GM12878 (cell line): ENCODE data around the gene KRTAP5-11. TPM values are rescaled to one million over a fixed set of nuclear protein-coding genes. Genes with fewer than 3 reads are reported as not detected.

Experiments used
- ATAC-seq: fragments of 200-7000 bp; cut with Tn5 transposase; 3 replicates; pipeline ENCODE4 v1.9.1; 2020; ENCODE audit warnings: mild to moderate bottlenecking, moderate library complexity
- BruUV-seq: library from RNA; stranded (reverse); fragments of 400-500 nt; replicated peaks from 2 replicates; lab custom pipeline; 2021; lab: Mats Ljungman, UMichigan
- CTCF ChIA-PET: fragments of 300-600 bp; sonication (Branson Sonifier 250); formaldehyde crosslinking; extraction: SDS; loops from one replicate; lab custom pipeline; 2021; ENCODE audit warnings: inconsistent platforms; lab: Yijun Ruan, JAX
- POLR2A ChIA-PET: fragments of 350-600 bp; formaldehyde crosslinking; extraction: SDS; loops from one replicate; lab custom pipeline; 2021; ENCODE audit warnings: inconsistent platforms; lab: Charles Lee
- RAD21 ChIA-PET: fragments of 300-600 bp; sonication (Branson Sonifier 250); formaldehyde crosslinking; loops from one replicate; lab custom pipeline; 2023; ENCODE audit warnings: antibody characterized with exemption; ENCODE audit not compliant: unreplicated experiment; lab: Charles Lee
- SMC1A ChIA-PET: fragments of 300-600 bp; sonication (Branson Sonifier 250); formaldehyde crosslinking; loops from one replicate; lab custom pipeline; 2023; ENCODE audit not compliant: unreplicated experiment, uncharacterized antibody; lab: Charles Lee
- DNase-seq: peaks from one replicate; pipeline ENCODE4 v3.0.0-alpha.2; 2011; ENCODE audit warnings: low read depth, low spot score
- FAIRE-seq: peaks from 3 replicates; lab custom pipeline; 2011; peaks lifted over from hg19 to GRCh38; lab: Jason Lieb, UNC
- H2AFZ ChIP-seq: 2 replicates; pipeline ENCODE4 v1.6.0; 2011; ENCODE audit warnings: low read depth, low read length, control low read depth; ENCODE audit not compliant: control insufficient read depth
- H3K27ac ChIP-seq: 2 replicates; pipeline ENCODE4 v1.5.1; 2011; ENCODE audit warnings: control low read depth; ENCODE audit not compliant: control insufficient read depth, insufficient read depth
- H3K27me3 ChIP-seq, 2 experiments: replicated peaks in 1 of 2; 2 replicates each; pipeline versions ENCODE4 v1.6.0 to v1.6.1; 2011; ENCODE audit warnings: low read length in 1 of 2; ENCODE audit not compliant: control insufficient read depth in 2 of 2, insufficient read depth in 2 of 2
- H3K36me3 ChIP-seq, 2 experiments: 2 replicates each; pipeline ENCODE4 v1.5.1; 2011; ENCODE audit warnings: low read length in 1 of 2; ENCODE audit not compliant: control insufficient read depth in 2 of 2, insufficient read depth in 2 of 2
- H3K4me1 ChIP-seq: 2 replicates; pipeline ENCODE4 v1.6.1; 2011; ENCODE audit warnings: mild to moderate bottlenecking, low read length, moderate library complexity, mixed read lengths; ENCODE audit not compliant: control insufficient read depth, insufficient read depth
- H3K4me2 ChIP-seq: 2 replicates; pipeline ENCODE4 v1.6.0; 2011; ENCODE audit warnings: control low read depth; ENCODE audit not compliant: control insufficient read depth, insufficient read depth
- H3K4me3 ChIP-seq: fragments of 200-600 bp; sonication (generic); 2 replicates; pipeline ENCODE4 v1.5.1; 2016
- H3K79me2 ChIP-seq: 2 replicates; pipeline ENCODE4 v1.6.0; 2011; ENCODE audit warnings: low read length; ENCODE audit not compliant: control insufficient read depth, insufficient read depth
- H3K9ac ChIP-seq: 2 replicates; pipeline ENCODE4 v1.8.0; 2011; ENCODE audit warnings: low read length, control low read depth, mixed read lengths; ENCODE audit not compliant: control insufficient read depth, insufficient read depth
- H3K9me3 ChIP-seq: replicated peaks from 3 replicates; pipeline ENCODE4 v1.5.1; 2011; ENCODE audit warnings: mild to moderate bottlenecking, low read length; ENCODE audit not compliant: control insufficient read depth, insufficient read depth
- H4K20me1 ChIP-seq: 2 replicates; pipeline ENCODE4 v1.6.0; 2011; ENCODE audit not compliant: control insufficient read depth, insufficient read depth
- CEBPB ChIP-seq, 2 experiments: fragments of 150-350 bp in 1 of 2; IDR thresholded peaks; 2 replicates each; pipeline ENCODE4 v1.6.1; 2012 to 2014; ENCODE audit warnings: low read depth in 2 of 2, low read length in 2 of 2, borderline replicate concordance in 1 of 2, inconsistent platforms in 1 of 2
- FOS ChIP-seq: IDR thresholded peaks from 3 replicates; pipeline ENCODE4 v1.6.1; 2011; ENCODE audit warnings: borderline replicate concordance; ENCODE audit not compliant: insufficient read length; ENCODE audit errors: extremely low read depth
- NR2C2 ChIP-seq: IDR thresholded peaks from 2 replicates; pipeline ENCODE4 v1.6.1; 2011; ENCODE audit warnings: borderline replicate concordance, low read depth; ENCODE audit not compliant: control insufficient read depth, insufficient read length
- PML ChIP-seq: IDR thresholded peaks from 2 replicates; pipeline ENCODE4 v1.6.1; 2012; ENCODE audit warnings: low read length, inconsistent platforms
- RBBP5 ChIP-seq: fragments of 200-600 bp; sonication (generic); conservative IDR thresholded peaks from 2 replicates; pipeline ENCODE4 v1.6.1; 2016
- ZNF274 ChIP-seq: IDR thresholded peaks from one replicate; pipeline ENCODE4 v1.8.0; 2011; ENCODE audit not compliant: insufficient read length, insufficient read depth
- WGBS: methylation state at CpG from one replicate; pipeline ENCODE4 v1.1.6; 2016; ENCODE audit warnings: low lambda C conversion rate; ENCODE audit not compliant: insufficient replicate concordance, insufficient coverage; ENCODE audit errors: missing lambda C conversion rate; 5-methylcytosine and 5-hydroxymethylcytosine counted together
- in situ Hi-C: fragments of 300-500 bp; cut with MboI; formaldehyde crosslinking; loops from 9 replicates; pipeline ENCODE4 v1.14.3; 2018; ENCODE audit warnings: mixed read lengths
- intact Hi-C: fragments of 100-400 bp; cut with micrococcal nuclease; formaldehyde crosslinking; loops from one replicate; pipeline ENCODE4 v1.14.2; 2022; ENCODE audit not compliant: unreplicated experiment
- polyA plus RNA-seq, 11 experiments: library from polyadenylated mRNA; depleted of rRNA in 4 of 11; unstranded in 6 of 11; stranded (reverse) in 5 of 11; fragments of >200 nt; fragmentation: Nextera tagmentation in 4 of 11; fragmentation: Illumina TruSeq in 1 of 11; extraction: Ambion mirVana in 4 of 11; extraction: Trizol in 1 of 11; gene quantifications; 1 replicate in 1 of 11; 2 replicates in 10 of 11; pipeline versions ENCODE4 v1.2.1 to v1.2.3, GENCODE V29; 2011 to 2016; ENCODE audit warnings: inconsistent platforms in 2 of 11, missing spikeins in 2 of 11, low read depth in 1 of 11
- total RNA-seq, 4 experiments: library from RNA; depleted of rRNA in 3 of 4; stranded (reverse); fragments of >200 nt in 3 of 4; fragmentation: Illumina TruSeq in 1 of 4; extraction: Trizol in 1 of 4; gene quantifications; 2 replicates each; pipeline versions ENCODE4 v1.2.1 to v1.2.3, GENCODE V29; 2013 to 2021

KRTAP5-11 gene
- total and polyA plus RNA-seq, 10 of the 15 experiments (the other 5 are each of a cell fraction or from before 2014, with no cell fraction given), result not detected

- intact Hi-C loops, result no loop called here
- BruUV-seq, result no TSS peak
- peaks cover 41% of the 10 kb centered on the region for H3K4me1 ChIP-seq
- H3K79me2 ChIP-seq, result no peaks in the 10 kb centered on the region
- SMC1A ChIA-PET, result interaction anchor here (0.9 to 1.3 kb wide), 3 partner anchors 8 to 37 kb away, joined by 3 read pairs; no protein-coding TSS in a partner anchor
- H3K4me2 ChIP-seq, result no peak overlapping the region
- no peak for ATAC-seq
- RAD21 ChIA-PET, result interaction anchor here (1.2 kb wide), 1 partner anchor 9 kb away, joined by 4 read pairs; no protein-coding TSS in a partner anchor
- H4K20me1 ChIP-seq, result no peaks in the 10 kb centered on the region
- no peaks in the 10 kb centered on the region for H3K27me3 ChIP-seq
- in situ Hi-C loops, result no loop called here
- H3K27ac ChIP-seq, result no peak overlapping the region
- no peak overlapping the region for H3K9ac ChIP-seq
- H3K9me3 ChIP-seq, result peaks cover 38% of the 10 kb centered on the region
- POLR2A ChIA-PET, result interaction anchor here (1.3 kb wide), 1 partner anchor 53 kb away, joined by 3 read pairs; no protein-coding TSS in a partner anchor
- no peak overlapping the region for H2AFZ ChIP-seq
- CTCF ChIA-PET, result interaction anchor here (1.3 kb wide), 1 partner anchor 21 kb away, joined by 3 read pairs; no protein-coding TSS in a partner anchor
- TF ChIP-seq NR2C2 (no peak), RBBP5 (no peak), CEBPB (IDR thresholded peaks at IDR 0.05; ENCODE audit: borderline replicate concordance in 1 of 2, low read depth in 2 of 2, low read length in 2 of 2) (no peak), PML (no peak), FOS (no peak), ZNF274 (no peak)
- no peak for FAIRE-seq
- WGBS, result 76% methylated on average over 7 of the region's 7 CpGs
- DNase-seq, result no peak
- H3K4me3 ChIP-seq, result no peak overlapping the region
- no peaks in the 10 kb centered on the region for H3K36me3 ChIP-seq
These were observed 40.3 kb downstream of the KRTAP5-11 start for GRCh38 chr11:71542382-71542781.
